ENCODE measurements around the gene BRMS1L. TPM values are rescaled to one million over a fixed set of nuclear protein-coding genes. Genes with fewer than 3 reads are reported as not detected.

Gene BRMS1L
- total RNA-seq, 1 donor from 2014 or later = 3.7 TPM

GRCh38 chr14:35810963-35811362, 15.2 kb upstream of the BRMS1L start:
- Mint-ChIP-seq H3K36me3 (ENCODE audit: low read depth) (no peaks in the 10 kb centered on the region), H3K9me3 (no peaks in the 10 kb centered on the region), H3K27me3 (no peaks in the 10 kb centered on the region), H3K27ac (no peak overlapping the region), H3K4me3 (no peak overlapping the region), H3K4me1 (peaks cover 29% of the 10 kb centered on the region)
- ATAC-seq (ENCODE audit: low read depth) (no peak), DNase-seq (no peak)
- intact Hi-C loops (cut with micrococcal nuclease) = no loop called here
- CTCF ChIA-PET = no interaction called here
- TF ChIP-seq CTCF (IDR thresholded peaks at IDR 0.05) = no peak
- POLR2A ChIA-PET = interaction anchor here (2.4 kb wide), 1 partner anchor 15 kb away, joined by 28 read pairs; the partner anchor contains the start of gene BRMS1L

GRCh38 chr14:35814371-35815005, 11.7 kb upstream of the BRMS1L start:
- no peak overlapping the region for H3K4me3 Mint-ChIP-seq
- DNase-seq = peak; percentile 37
- TF ChIP-seq CTCF (IDR thresholded peaks at IDR 0.05) = peak; percentile 56
- H3K9me3 Mint-ChIP-seq = no peaks in the 10 kb centered on the region
- H3K4me1 Mint-ChIP-seq = peaks cover 4% of the 10 kb centered on the region
- no peaks in the 10 kb centered on the region for H3K27me3 Mint-ChIP-seq
- no peak overlapping the region for H3K27ac Mint-ChIP-seq
- ChIA-PET CTCF (interaction anchor here (0.6 to 3.7 kb wide), 5 partner anchors 11 to 1128 kb away, joined by 3 to 12 read pairs (median 4); partner anchors contain the start of gene BRMS1L), POLR2A (no interaction called here)
- intact Hi-C loops (cut with micrococcal nuclease) = loop anchor here (2.0 to 5.0 kb wide), 3 partner anchors 127 to 674 kb away; no protein-coding TSS in a partner anchor
- H3K36me3 Mint-ChIP-seq (ENCODE audit: low read depth) = no peaks in the 10 kb centered on the region
- ATAC-seq (ENCODE audit: low read depth) = peak; percentile 90

GRCh38 chr14:35818346-35819115, 7.6 kb upstream of the BRMS1L start:
- peak; percentile 29 for ATAC-seq (ENCODE audit: low read depth)
- CTCF ChIA-PET = interaction anchor here (0.7 to 1.6 kb wide), 5 partner anchors 8 to 676 kb away, joined by 3 to 5 read pairs (median 3); partner anchors contain the start of gene BRMS1L
- no peak for TF ChIP-seq CTCF (IDR thresholded peaks at IDR 0.05)
- Mint-ChIP-seq H3K9me3 (no peaks in the 10 kb centered on the region), H3K36me3 (ENCODE audit: low read depth) (no peaks in the 10 kb centered on the region), H3K4me3 (no peak overlapping the region), H3K27ac (no peak overlapping the region), H3K27me3 (peaks cover 2% of the 10 kb centered on the region), H3K4me1 (no peaks in the 10 kb centered on the region)
- DNase-seq = no peak
- POLR2A ChIA-PET = no interaction called here
- intact Hi-C loops (cut with micrococcal nuclease) = loop anchor here (1.0 to 5.0 kb wide), 3 partner anchors 9 to 381 kb away; partner anchors contain the start of gene RALGAPA1

- POLR2A ChIA-PET = interaction anchor here (0.6 kb wide), 1 partner anchor 525 kb away, joined by 4 read pairs; no protein-coding TSS in a partner anchor
- Mint-ChIP-seq H3K27me3 (peaks cover 2% of the 10 kb centered on the region), H3K4me3 (no peak overlapping the region), H3K4me1 (no peaks in the 10 kb centered on the region), H3K9me3 (no peaks in the 10 kb centered on the region), H3K27ac (no peak overlapping the region), H3K36me3 (ENCODE audit: low read depth) (no peaks in the 10 kb centered on the region)
- intact Hi-C loops (cut with micrococcal nuclease) = loop anchor here (5.0 to 10.0 kb wide), 4 partner anchors 133 to 1285 kb away; partner anchors contain the start of genes CFL2 and EAPP
- CTCF ChIA-PET = interaction anchor here (2.2 kb wide), 1 partner anchor 13 kb away, joined by 12 read pairs; no protein-coding TSS in a partner anchor
- no peak for DNase-seq
- no peak for ATAC-seq (ENCODE audit: low read depth)
- TF ChIP-seq CTCF (IDR thresholded peaks at IDR 0.05) = no peak
Measured at GRCh38 chr14:35819591-35820540, 6.3 kb upstream of the BRMS1L start.

Measured in activated B cell treated with CpG ODN at 0.5 μM for 24 hours (primary cell).